HUDEP-2 (cell line): ENCODE results near the gene MRPL16.

Source experiments
- DNase-seq, 76 experiments: peaks; one replicate each; lab custom pipeline; 2025; ENCODE audit not compliant: unreplicated experiment in 76 of 76; lab: John Stamatoyannopoulos, UW

The MRPL16 gene

GRCh38 chr11:59776210-59777066 is 34.1 kb downstream of the MRPL16 start:
- peak in 1 of 76 experiments; percentile 18 for DNase-seq

GRCh38 chr11:59773083-59773440 is 37.5 kb downstream of the MRPL16 start:
- DNase-seq: no peak

- no peak for DNase-seq
These were observed 39.0 kb downstream of the MRPL16 start for GRCh38 chr11:59771605-59772004.

- no peak for DNase-seq
These were observed 39.7 kb downstream of the MRPL16 start for GRCh38 chr11:59770869-59771268.

- DNase-seq: no peak
These were observed 40.3 kb downstream of the MRPL16 start for GRCh38 chr11:59770319-59770718.

- no peak for DNase-seq
These were observed 40.8 kb downstream of the MRPL16 start for GRCh38 chr11:59769828-59770227.

- DNase-seq: no peak
These were observed 41.5 kb downstream of the MRPL16 start for GRCh38 chr11:59769111-59769510.

- DNase-seq: peak in 70 of 76 experiments; percentile 18 to 93 (median 70)
These were observed 43.4 kb downstream of the MRPL16 start for GRCh38 chr11:59767225-59767611.

- DNase-seq: peak in 46 of 76 experiments; percentile 6 to 74 (median 36)
These were observed 43.9 kb downstream of the MRPL16 start for GRCh38 chr11:59766542-59767224.

GRCh38 chr11:59765068-59765735 is 45.4 kb downstream of the MRPL16 start:
- no peak for DNase-seq

GRCh38 chr11:59761993-59762392 is 48.6 kb downstream of the MRPL16 start:
- no peak for DNase-seq

GRCh38 chr11:59760771-59761170 is 49.8 kb downstream of the MRPL16 start:
- no peak for DNase-seq

GRCh38 chr11:59759900-59760299 is 50.7 kb downstream of the MRPL16 start:
- no peak for DNase-seq

GRCh38 chr11:59758401-59759037 is 52.1 kb downstream of the MRPL16 start:
- no peak for DNase-seq

GRCh38 chr11:59756845-59757244 is 53.7 kb downstream of the MRPL16 start:
- DNase-seq: peak in 11 of 76 experiments; percentile 0 to 33 (median 12)

GRCh38 chr11:59756558-59756840 is 54.1 kb downstream of the MRPL16 start:
- DNase-seq: no peak
